ENCODE data around the gene INHBB.

DNA sequence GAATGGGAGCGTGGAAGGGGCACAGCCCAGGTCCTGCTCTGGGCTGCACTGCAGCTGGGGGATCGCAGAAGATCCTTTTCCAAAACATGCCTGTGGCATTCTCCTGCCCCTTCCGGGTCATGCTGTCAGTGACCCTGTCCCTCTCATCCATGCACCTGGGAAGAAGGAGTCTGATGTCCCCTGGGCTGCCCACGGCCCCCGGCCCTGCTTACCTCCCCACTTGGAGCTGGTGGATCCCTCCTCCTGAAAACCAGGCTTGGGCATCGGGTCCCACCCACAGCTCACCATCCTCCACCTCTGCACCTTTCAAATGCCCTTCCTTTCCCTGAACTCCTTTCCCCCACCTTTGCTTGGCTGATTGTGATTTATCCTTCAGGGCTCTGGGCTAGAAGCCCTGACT lies 11.8 kb downstream of the INHBB start:
- TF ChIP-seq FOXA1 (IDR thresholded peaks at IDR 0.05) (no peak), ARNT (IDR thresholded peaks at IDR 0.05) (no peak), SUZ12 (IDR thresholded peaks at IDR 0.05) (no peak), SP1 (IDR thresholded peaks at IDR 0.05) (no peak), HDGF (IDR thresholded peaks at IDR 0.05; ENCODE audit: borderline replicate concordance) (no peak), BHLHE40 (IDR thresholded peaks at IDR 0.05; ENCODE audit: borderline replicate concordance) (no peak), PKNOX1 (IDR thresholded peaks at IDR 0.05) (no peak), FOXM1 (IDR thresholded peaks at IDR 0.05; ENCODE audit: borderline replicate concordance) (no peak), FOXK2 (IDR thresholded peaks at IDR 0.05) (no peak), NFRKB (IDR thresholded peaks at IDR 0.05) (no peak), ZNF384 (IDR thresholded peaks at IDR 0.05) (no peak), CTBP1 (IDR thresholded peaks at IDR 0.05; ENCODE audit: borderline replicate concordance) (no peak)
